Measurements from ENCODE around the gene AIF1L. TPM values are rescaled to one million over a fixed set of nuclear protein-coding genes. Genes with fewer than 3 reads are reported as not detected.

AIF1L gene
- total and polyA plus RNA-seq, 2 of the 4 experiments (the other 2 are of a cell fraction) = 0.18 to 0.19 TPM

DNA sequence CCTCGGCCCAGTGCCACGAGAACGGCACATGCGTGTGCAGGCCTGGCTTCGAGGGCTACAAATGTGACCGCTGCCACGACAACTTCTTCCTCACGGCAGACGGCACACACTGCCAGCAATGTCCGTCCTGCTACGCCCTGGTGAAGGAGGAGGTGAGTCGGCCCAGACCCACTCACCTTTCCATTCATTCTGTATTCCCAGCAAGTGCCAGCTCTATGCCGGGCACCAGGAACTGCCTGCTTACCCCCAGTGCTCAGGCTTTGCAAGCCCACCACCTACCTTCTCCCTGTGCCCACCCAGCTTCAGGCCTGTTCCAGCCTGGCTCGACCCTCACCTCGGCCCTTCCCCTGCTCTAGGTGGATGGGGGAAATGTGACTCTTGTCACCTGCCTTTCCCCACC is 26.6 kb upstream of the AIF1L start:
- Histone ChIP-seq H3K23ac (ENCODE audit: low read depth, low read length) (no peak overlapping the region), H3K4me3 (ENCODE audit: insufficient read depth, low read depth, low read length) (no peak overlapping the region), H4K8ac (ENCODE audit: low read depth in 2 of 2, low read length in 2 of 2) (no peak overlapping the region), H3K9me1 (ENCODE audit: insufficient read depth, low read length) (no peaks in the 10 kb centered on the region; the same call in 1 of the 2 replicates), H4K20me1 (ENCODE audit: insufficient read depth, low read length) (no peaks in the 10 kb centered on the region), H3K18ac (ENCODE audit: low read depth, low read length) (no peak overlapping the region), H2BK20ac (ENCODE audit: low read depth, low read length) (no peak overlapping the region), H3K27ac (ENCODE audit: insufficient read depth, low read length) (no peak overlapping the region), H3K9ac (ENCODE audit: low read depth, low read length) (no peak overlapping the region), H3K9me3 (ENCODE audit: control insufficient read depth, insufficient read depth, low read length) (no peaks in the 10 kb centered on the region), H3K79me1 (ENCODE audit: low read depth in 1 of 2, low read length in 2 of 2) (no peaks in the 10 kb centered on the region), H3K56ac (ENCODE audit: extremely low read depth, insufficient read depth, low read length) (no peak overlapping the region), H2BK15ac (ENCODE audit: low read depth, low read length) (no peak overlapping the region), H3K4me1 (ENCODE audit: control insufficient read depth, insufficient read depth, low read length) (no peaks in the 10 kb centered on the region), H4K91ac (ENCODE audit: insufficient read depth, low read depth, low read length) (no peak overlapping the region), H3K4me2 (ENCODE audit: low read depth, low read length) (no peak overlapping the region), H3K36me3 (ENCODE audit: control insufficient read depth, insufficient read depth, low read length) (no peaks in the 10 kb centered on the region), H2BK120ac (ENCODE audit: low read depth, low read length) (no peak overlapping the region), H2AFZ (replicated peaks; ENCODE audit: low read length, poor library complexity) (no peak overlapping the region), H4K5ac (ENCODE audit: low read depth, low read length) (no peak overlapping the region), H3K27me3 (ENCODE audit: control insufficient read depth, insufficient read depth, low read length) (peaks cover 52% of the 10 kb centered on the region), H2AK9ac (replicated peaks; ENCODE audit: low read depth, low read length, poor library complexity) (no peak overlapping the region), H2AK5ac (ENCODE audit: low read depth, low read length) (no peak overlapping the region), H3K14ac (replicated peaks; ENCODE audit: low read depth, low read length) (no peak overlapping the region), H3K4ac (ENCODE audit: low read depth, low read length) (no peak overlapping the region), H2BK5ac (ENCODE audit: low read depth, low read length, poor library complexity, severe bottlenecking) (no peak overlapping the region)
- WGBS, 2 experiments (ENCODE audit: extremely low coverage in 2 of 2, insufficient read length in 1 of 2) = 95% methylated on average over 9 of the region's 15 CpGs; no CpG with 5 or more reads in 1 of the 2 experiments
- ATAC-seq (ENCODE audit: low read depth) = no peak
- ChIA-PET POLR2A (ENCODE audit: unreplicated experiment) (no interaction called here), CTCF (no interaction called here)
- no TSS peak for BruUV-seq (replicated peaks)
- no peak for TF ChIP-seq SMC3 (IDR thresholded peaks at IDR 0.05; ENCODE audit: low read depth, low read length)
- no peak for TF ChIP-seq BHLHE40 (IDR thresholded peaks at IDR 0.05; ENCODE audit: low read depth, low read length)
- no peak for TF ChIP-seq RAD21 (IDR thresholded peaks at IDR 0.05; ENCODE audit: low read length)
- TF ChIP-seq, protein P1, sequence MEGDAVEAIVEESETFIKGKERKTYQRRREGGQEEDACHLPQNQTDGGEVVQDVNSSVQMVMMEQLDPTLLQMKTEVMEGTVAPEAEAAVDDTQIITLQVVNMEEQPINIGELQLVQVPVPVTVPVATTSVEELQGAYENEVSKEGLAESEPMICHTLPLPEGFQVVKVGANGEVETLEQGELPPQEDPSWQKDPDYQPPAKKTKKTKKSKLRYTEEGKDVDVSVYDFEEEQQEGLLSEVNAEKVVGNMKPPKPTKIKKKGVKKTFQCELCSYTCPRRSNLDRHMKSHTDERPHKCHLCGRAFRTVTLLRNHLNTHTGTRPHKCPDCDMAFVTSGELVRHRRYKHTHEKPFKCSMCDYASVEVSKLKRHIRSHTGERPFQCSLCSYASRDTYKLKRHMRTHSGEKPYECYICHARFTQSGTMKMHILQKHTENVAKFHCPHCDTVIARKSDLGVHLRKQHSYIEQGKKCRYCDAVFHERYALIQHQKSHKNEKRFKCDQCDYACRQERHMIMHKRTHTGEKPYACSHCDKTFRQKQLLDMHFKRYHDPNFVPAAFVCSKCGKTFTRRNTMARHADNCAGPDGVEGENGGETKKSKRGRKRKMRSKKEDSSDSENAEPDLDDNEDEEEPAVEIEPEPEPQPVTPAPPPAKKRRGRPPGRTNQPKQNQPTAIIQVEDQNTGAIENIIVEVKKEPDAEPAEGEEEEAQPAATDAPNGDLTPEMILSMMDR (conservative IDR thresholded peaks at IDR 0.05; ENCODE audit: low read depth, low read length) = no peak
- no peak for TF ChIP-seq CEBPB (IDR thresholded peaks at IDR 0.05; ENCODE audit: low read depth, low read length)
- no peak for TF ChIP-seq MAFK (IDR thresholded peaks at IDR 0.05; ENCODE audit: low read depth, low read length)
- TF ChIP-seq FOS (IDR thresholded peaks at IDR 0.05; ENCODE audit: low read depth, low read length) = no peak
- no peak for TF ChIP-seq RFX5 (IDR thresholded peaks at IDR 0.05; ENCODE audit: low read depth, low read length)
- no peak for TF ChIP-seq MXI1 (IDR thresholded peaks at IDR 0.05; ENCODE audit: borderline replicate concordance, low read depth, low read length)
- TF ChIP-seq POLR2A (IDR thresholded peaks at IDR 0.05; ENCODE audit: low read depth, low read length) = no peak
- TF ChIP-seq CHD1 (IDR thresholded peaks at IDR 0.05; ENCODE audit: low read depth, low read length) = no peak
- TF ChIP-seq, protein P2, sequence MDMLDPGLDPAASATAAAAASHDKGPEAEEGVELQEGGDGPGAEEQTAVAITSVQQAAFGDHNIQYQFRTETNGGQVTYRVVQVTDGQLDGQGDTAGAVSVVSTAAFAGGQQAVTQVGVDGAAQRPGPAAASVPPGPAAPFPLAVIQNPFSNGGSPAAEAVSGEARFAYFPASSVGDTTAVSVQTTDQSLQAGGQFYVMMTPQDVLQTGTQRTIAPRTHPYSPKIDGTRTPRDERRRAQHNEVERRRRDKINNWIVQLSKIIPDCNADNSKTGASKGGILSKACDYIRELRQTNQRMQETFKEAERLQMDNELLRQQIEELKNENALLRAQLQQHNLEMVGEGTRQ (IDR thresholded peaks at IDR 0.05; ENCODE audit: low read depth, low read length) = no peak
- dilution Hi-C loops (cut with HindIII; ENCODE audit: low sequenced_read_pairs, unreplicated experiment) = no loop called here
- in situ Hi-C loops (cut with MboI; ENCODE audit: low sequenced_read_pairs) = no loop called here
- intact Hi-C loops (cut with micrococcal nuclease) = no loop called here
- no peak for DNase-seq

Data from IMR-90 (cell line).